ENCODE data around the gene RGL1.

Gene RGL1

DNA sequence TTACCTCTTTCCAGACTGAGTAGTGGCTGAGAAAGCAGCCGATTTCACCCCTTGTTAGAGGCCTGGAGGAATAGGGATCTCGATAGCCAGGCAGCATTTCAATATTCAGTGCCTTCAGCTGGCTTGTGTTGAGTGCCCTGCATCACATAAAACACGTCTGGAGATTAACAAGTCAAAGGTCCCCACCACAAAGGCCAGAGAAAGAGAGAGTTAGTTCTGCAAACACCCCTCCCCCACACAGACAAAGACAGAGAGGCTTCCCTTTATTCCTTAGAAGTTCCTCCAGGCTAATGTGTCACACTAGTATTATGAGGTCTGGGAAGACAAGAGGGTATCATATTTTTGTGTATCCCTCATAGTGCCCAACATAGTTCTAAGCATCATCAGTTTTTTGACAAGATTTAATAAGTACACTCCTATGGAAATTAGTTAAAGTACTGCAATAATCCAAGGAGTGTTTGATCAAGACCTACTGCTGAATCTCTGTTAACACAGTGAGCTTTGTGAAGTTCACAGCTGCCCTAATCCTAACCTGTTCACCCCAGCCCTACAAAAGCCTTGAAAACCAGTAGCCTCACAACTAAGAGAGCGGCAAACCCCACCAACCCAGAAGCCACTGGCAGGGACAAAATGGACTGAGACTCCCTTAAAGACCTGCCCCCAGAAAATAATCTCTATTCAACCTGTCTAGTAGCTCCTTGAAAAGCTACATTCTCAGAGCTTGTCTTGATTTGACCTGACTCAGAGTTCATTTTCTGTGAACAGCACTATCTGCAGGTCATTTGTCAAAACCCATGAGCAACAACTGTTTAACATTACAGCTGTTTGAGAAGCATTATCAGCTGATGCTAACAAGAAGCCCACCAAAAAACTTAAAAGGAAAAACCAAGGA lies 140.8 kb downstream of the RGL1 start:
- no peak for DNase-seq (ENCODE audit: extremely low read depth in 1 of 2, low read depth in 1 of 2)

- DNase-seq (ENCODE audit: extremely low read depth in 1 of 2, low read depth in 1 of 2), result no peak
Observed at GRCh38 chr1:183946320-183946613, 141.3 kb downstream of the RGL1 start.

DNA sequence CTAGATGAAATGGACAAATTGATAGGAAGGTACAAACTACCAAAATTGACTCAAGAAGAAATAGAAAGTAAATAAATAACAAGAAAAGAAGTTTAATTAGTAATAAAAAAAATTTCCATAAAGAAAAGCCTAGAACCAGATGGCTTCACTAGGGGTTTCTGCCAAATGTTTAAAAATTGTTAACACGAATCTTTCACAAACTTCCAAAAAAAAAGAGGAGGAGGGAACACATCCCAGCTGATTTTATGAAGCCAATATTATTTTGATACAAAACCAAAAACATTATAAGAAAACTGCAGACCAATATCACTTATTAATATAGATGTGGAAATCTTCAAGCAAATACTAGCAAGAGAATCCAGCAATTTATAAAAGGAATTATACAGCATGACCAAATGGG lies 143.1 kb downstream of the RGL1 start:
- DNase-seq (ENCODE audit: extremely low read depth in 1 of 2, low read depth in 1 of 2), result no peak

DNA sequence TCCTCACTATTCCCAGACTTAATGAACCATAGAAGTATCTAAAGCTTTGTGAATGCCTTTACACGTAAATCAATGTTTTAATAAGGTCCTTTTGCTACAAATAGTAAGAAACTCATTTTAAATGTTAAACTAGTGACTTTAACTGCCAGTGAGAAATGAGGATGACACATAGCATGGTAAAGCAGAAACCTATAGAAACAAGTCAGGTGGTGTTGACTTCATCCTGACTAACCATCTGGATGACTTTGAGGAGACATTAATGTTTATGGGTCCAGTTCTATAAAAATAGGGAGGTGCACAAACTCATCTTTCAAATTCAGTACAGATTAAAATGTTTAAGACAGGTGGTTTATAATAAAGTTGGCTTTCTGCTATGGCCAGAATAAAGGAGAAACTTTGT lies 147.2 kb downstream of the RGL1 start:
- DNase-seq (ENCODE audit: extremely low read depth in 1 of 2, low read depth in 1 of 2), result no peak

DNA sequence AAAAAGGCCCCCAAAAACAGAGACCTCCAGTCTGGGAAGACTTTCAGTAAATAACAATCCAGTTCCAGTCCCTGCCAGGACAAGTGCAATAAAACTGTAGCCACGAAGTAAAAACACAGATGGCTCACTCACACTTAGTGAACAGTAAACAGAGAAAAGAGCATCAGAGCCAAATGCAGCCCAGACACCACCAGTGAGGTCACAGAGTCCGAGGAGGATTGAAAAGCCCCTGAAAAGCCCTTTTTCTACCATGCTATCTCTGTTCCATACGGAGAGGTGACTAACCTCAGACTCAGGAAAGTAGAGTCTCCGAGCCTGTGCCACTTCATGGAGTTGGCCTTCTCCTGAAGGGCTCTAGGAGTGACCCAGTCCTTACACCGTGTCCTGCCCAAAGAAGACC lies 148.1 kb downstream of the RGL1 start:
- DNase-seq (ENCODE audit: extremely low read depth in 1 of 2, low read depth in 1 of 2), result no peak

- no peak for DNase-seq (ENCODE audit: extremely low read depth in 1 of 2, low read depth in 1 of 2)
Observed at GRCh38 chr1:183954496-183954895, 149.6 kb downstream of the RGL1 start.

GRCh38 chr1:183956559-183957188 lies 151.8 kb downstream of the RGL1 start:
- peak in 1 of 2 donors; percentile 4 for DNase-seq (ENCODE audit: extremely low read depth in 1 of 2, low read depth in 1 of 2)

GRCh38 chr1:183957216-183957830 lies 152.4 kb downstream of the RGL1 start:
- no peak for DNase-seq (ENCODE audit: extremely low read depth in 1 of 2, low read depth in 1 of 2)

DNA sequence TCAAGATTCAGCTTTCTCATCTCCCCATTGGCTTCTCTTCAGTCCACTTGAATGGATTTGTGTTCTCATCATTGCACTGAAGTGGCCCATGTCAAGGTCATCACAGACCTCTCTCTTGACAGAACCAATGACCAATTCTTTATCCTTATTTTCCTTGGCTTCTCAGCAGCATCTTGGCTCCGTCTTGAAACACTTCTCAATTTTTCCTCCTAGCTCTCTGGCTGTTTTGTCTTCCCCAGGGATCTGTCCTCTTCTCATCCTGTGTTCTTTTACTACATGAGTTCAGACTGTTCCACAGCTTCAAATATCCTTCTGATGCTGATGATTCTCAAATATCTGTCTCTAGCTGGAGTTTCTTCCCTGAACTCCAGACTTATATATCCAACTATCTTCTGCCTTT lies 154.0 kb downstream of the RGL1 start:
- no peak for DNase-seq (ENCODE audit: extremely low read depth in 1 of 2, low read depth in 1 of 2)

DNA sequence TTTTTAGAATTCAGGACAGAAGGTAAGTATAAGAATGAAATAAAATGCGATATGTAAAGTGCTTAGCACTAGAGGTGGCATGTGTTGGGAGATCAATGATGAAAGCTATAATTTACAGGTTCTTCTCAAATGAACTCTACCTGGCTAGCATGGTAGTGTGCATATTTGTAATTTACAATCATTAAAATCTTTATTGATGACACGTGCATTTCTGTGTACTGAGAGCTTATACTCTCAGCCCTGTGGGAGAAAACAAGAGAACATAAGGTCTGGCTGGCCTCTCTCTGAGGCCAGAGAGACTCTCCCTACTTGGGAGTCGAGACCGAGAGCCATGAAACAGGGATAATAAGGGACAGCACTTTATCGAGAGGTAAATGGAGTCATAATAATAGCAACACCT lies 156.2 kb downstream of the RGL1 start:
- DNase-seq (ENCODE audit: extremely low read depth in 1 of 2, low read depth in 1 of 2), result no peak

- DNase-seq (ENCODE audit: extremely low read depth in 1 of 2, low read depth in 1 of 2), result no peak
Observed at GRCh38 chr1:183962903-183963302, 158.0 kb downstream of the RGL1 start.

GRCh38 chr1:183965726-183966125 lies 160.8 kb downstream of the RGL1 start:
- DNase-seq (ENCODE audit: extremely low read depth in 1 of 2, low read depth in 1 of 2), result no peak

DNA sequence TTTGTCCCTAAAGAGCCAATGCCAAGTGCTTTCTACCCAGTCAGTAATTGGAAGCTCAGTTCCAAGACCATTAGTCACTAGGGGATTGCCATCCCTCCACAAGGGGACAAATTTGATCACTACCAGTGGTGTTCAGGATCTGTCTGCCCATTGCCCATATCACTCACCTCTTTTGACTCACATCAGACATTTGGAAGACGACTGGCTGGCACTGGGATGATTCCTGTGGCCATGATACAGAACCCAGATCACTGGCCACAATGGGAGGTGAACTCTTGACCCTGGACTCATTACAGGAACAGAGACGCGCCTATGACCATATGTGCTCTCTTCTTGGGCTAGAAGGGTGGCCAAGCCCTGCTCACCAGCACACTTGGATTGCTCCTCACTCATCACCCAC lies 161.6 kb downstream of the RGL1 start:
- no peak for DNase-seq (ENCODE audit: extremely low read depth in 1 of 2, low read depth in 1 of 2)

DNA sequence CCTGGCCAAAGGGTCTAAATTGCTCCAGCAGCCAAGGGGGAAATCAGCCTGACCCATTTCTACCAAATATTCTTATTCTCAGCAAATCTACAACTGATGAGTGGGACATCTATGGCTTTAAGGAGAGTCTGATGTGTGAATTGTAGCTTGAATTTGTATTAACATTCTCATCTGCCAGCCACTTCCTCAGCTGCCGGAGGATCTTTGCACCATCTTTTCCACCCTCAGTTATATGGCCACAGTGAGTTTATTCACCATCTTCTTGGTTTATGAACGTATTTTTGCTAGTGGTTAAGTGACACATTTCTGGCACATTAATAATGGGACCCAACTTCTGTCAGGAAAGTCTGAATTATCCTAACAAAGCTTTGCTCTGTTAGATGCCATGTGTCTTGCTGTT lies 163.0 kb downstream of the RGL1 start:
- no peak for DNase-seq (ENCODE audit: extremely low read depth in 1 of 2, low read depth in 1 of 2)

- no peak for DNase-seq (ENCODE audit: extremely low read depth in 1 of 2, low read depth in 1 of 2)
Observed at GRCh38 chr1:183968386-183968785, 163.5 kb downstream of the RGL1 start.

DNA sequence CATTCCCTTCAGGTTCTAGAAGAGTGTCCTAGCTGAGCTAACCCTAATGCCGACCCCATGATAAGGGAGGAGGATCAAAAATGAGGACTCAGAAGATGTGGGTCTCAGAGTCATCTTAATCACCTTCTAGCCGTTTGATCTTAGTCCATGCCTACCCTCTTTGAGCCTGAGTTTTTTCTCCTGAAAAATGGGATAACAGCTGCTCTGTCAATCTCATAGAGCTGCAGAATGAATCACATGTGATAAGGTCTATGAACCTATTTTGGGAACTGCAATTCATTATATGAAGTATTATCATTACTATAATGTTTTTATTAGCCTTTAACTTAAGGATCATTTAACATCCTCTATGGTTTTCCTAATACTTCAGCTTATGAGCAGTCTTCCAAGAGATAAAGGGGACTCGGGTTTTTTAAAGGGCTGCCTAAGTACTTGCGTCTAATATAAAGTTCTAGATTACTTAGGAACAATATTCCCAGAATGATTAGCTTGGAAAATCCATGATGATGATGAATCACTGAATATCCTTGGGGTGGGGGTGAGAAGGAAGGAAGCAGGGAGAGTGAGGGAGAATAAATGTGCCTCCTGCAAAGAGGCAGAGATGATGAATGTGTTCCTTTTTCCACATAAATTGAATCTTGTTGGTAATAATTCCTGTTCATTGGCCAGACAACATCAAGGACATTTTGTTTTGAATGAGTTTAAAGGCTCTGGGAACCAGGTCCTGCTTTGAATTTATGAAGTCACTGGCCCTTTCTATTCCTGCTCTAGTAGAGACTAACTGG lies 165.8 kb downstream of the RGL1 start:
- no peak for DNase-seq (ENCODE audit: extremely low read depth in 1 of 2, low read depth in 1 of 2)

DNA sequence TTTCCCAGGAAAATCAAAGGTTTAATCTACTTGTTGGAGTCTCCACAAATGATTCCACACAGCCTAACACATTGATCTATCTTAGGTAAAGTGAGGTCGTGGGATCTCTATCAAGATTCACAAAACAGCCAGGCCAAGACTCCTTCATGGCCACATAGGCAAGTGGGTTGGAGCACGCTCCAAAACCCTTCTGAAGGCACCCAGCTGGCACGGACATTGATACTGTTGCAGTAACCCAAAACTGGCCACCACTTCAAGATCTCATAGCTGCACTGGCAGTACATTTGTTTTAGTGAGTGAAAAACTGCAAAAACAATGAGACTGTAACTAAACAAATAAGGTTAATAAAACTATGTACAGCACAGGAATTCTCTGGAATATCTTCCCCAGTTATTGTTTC lies 170.7 kb downstream of the RGL1 start:
- no peak for DNase-seq (ENCODE audit: extremely low read depth in 1 of 2, low read depth in 1 of 2)

DNA sequence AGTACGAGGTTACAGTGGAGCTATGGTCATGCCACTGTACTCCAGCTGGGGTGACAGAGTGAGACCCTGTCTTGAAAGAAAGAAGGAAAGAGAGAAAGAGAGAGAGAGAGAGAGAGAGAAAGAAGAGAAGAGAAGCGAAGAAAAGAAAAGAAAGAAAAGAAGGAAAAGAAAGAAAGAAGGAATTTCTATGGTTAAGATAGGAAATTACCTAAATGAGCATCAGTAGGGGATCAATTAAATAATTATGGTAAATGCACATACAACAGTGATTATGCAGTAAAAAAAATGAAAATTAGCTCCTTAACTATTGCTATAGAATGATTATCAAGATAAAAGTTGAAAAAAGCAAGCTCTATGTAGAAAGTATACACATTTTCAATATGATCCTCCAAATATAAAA lies 172.8 kb downstream of the RGL1 start:
- no peak for DNase-seq (ENCODE audit: extremely low read depth in 1 of 2, low read depth in 1 of 2)
